ENCODE results near the gene FGF1. TPM values are rescaled to one million over a fixed set of nuclear protein-coding genes. Genes with fewer than 3 reads are reported as not detected.

Gene FGF1
- total RNA-seq, 2 experiments from 2014 or later, result not detected

- Mint-ChIP-seq H3K4me1 (ENCODE audit: low read depth) (peaks cover 8% of the 10 kb centered on the region), H3K9me3 (no peaks in the 10 kb centered on the region), H3K36me3 (ENCODE audit: low read depth) (no peaks in the 10 kb centered on the region), H3K27me3 (peaks cover 15% of the 10 kb centered on the region), H3K27ac (no peak overlapping the region), H3K4me3 (no peak overlapping the region)
- H3K27me3 ChIP-seq (ENCODE audit: control insufficient read depth in 1 of 2, insufficient read depth in 2 of 2, low read length in 2 of 2), result peaks cover 3 to 4% of the 10 kb centered on the region in 2 experiments
- H3K4me3 ChIP-seq (ENCODE audit: low read length), result no peak overlapping the region
- no peaks in the 10 kb centered on the region for H3K36me3 ChIP-seq (ENCODE audit: insufficient read depth, low read length)
- no peak for DNase-seq
- ChIA-PET POLR2A (no interaction called here), CTCF (no interaction called here)
- no peaks in the 10 kb centered on the region for H3K9me3 ChIP-seq (ENCODE audit: control insufficient read depth in 1 of 2, insufficient read depth in 1 of 2, low read length in 2 of 2)
- intact Hi-C loops (cut with DNase I, micrococcal nuclease), result no loop called here
- no peaks in the 10 kb centered on the region for H3K4me1 ChIP-seq (ENCODE audit: insufficient read depth, low read length)
- H3K27ac ChIP-seq (ENCODE audit: low read depth in 1 of 2, low read length in 2 of 2), result no peak overlapping the region
- no peak for ATAC-seq (ENCODE audit: poor library complexity)
- no peak for TF ChIP-seq CTCF (IDR thresholded peaks at IDR 0.05)
Measured at GRCh38 chr5:142653321-142653720, 32.6 kb downstream of the FGF1 start.

DNA sequence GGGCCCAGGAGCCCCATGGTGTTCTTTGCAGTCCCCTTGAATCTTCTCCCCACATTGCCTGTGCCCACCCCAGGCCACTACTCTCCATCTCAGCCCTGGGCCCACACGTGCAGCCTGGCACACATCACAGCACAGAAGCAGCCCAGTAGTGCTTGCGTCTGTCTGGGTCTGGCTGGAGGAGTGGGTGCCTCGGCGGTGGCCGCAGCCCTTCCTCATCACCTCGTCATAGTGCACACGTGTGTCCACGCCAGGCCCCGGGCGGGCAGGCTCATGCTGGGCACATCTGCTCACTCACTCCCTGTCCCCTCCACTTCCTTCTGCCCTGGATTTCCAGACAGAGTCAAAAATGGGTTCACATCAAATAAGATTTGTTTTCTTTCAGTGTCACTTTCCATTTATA, 33.3 kb downstream of the FGF1 start:
- Mint-ChIP-seq H3K27me3 (peaks cover 15% of the 10 kb centered on the region), H3K4me1 (ENCODE audit: low read depth) (peaks cover 8% of the 10 kb centered on the region), H3K9me3 (no peaks in the 10 kb centered on the region), H3K4me3 (no peak overlapping the region), H3K36me3 (ENCODE audit: low read depth) (no peaks in the 10 kb centered on the region), H3K27ac (no peak overlapping the region)
- no peaks in the 10 kb centered on the region for H3K4me1 ChIP-seq (ENCODE audit: insufficient read depth, low read length)
- ATAC-seq (ENCODE audit: poor library complexity), result no peak
- H3K27me3 ChIP-seq (ENCODE audit: control insufficient read depth in 1 of 2, insufficient read depth in 2 of 2, low read length in 2 of 2), result peaks cover 3 to 4% of the 10 kb centered on the region in 2 experiments
- no peaks in the 10 kb centered on the region for H3K36me3 ChIP-seq (ENCODE audit: insufficient read depth, low read length)
- no peaks in the 10 kb centered on the region for H3K9me3 ChIP-seq (ENCODE audit: control insufficient read depth in 1 of 2, insufficient read depth in 1 of 2, low read length in 2 of 2)
- no peak overlapping the region for H3K4me3 ChIP-seq (ENCODE audit: low read length)
- ChIA-PET POLR2A (no interaction called here), CTCF (no interaction called here)
- no peak overlapping the region for H3K27ac ChIP-seq (ENCODE audit: low read depth in 1 of 2, low read length in 2 of 2)
- intact Hi-C loops (cut with DNase I, micrococcal nuclease), result no loop called here
- TF ChIP-seq CTCF (IDR thresholded peaks at IDR 0.05), result no peak
- DNase-seq, result no peak

GRCh38 chr5:142650881-142651280, 35.0 kb downstream of the FGF1 start:
- POLR2A ChIA-PET, result no interaction called here
- H3K4me3 ChIP-seq (ENCODE audit: low read length), result no peak overlapping the region
- ATAC-seq (ENCODE audit: poor library complexity) (no peak), DNase-seq (no peak)
- Mint-ChIP-seq H3K27me3 (peaks cover 12% of the 10 kb centered on the region), H3K9me3 (no peaks in the 10 kb centered on the region), H3K4me3 (no peak overlapping the region), H3K36me3 (ENCODE audit: low read depth) (no peaks in the 10 kb centered on the region), H3K4me1 (ENCODE audit: low read depth) (peaks cover 5% of the 10 kb centered on the region), H3K27ac (no peak overlapping the region)
- no peak for TF ChIP-seq CTCF (IDR thresholded peaks at IDR 0.05)
- no peaks in the 10 kb centered on the region for H3K36me3 ChIP-seq (ENCODE audit: insufficient read depth, low read length)
- no peak overlapping the region for H3K27ac ChIP-seq (ENCODE audit: low read depth in 1 of 2, low read length in 2 of 2)
- H3K27me3 ChIP-seq (ENCODE audit: control insufficient read depth in 1 of 2, insufficient read depth in 2 of 2, low read length in 2 of 2), result peaks cover 3 to 4% of the 10 kb centered on the region in 2 experiments
- H3K4me1 ChIP-seq (ENCODE audit: insufficient read depth, low read length), result no peaks in the 10 kb centered on the region
- no peaks in the 10 kb centered on the region for H3K9me3 ChIP-seq (ENCODE audit: control insufficient read depth in 1 of 2, insufficient read depth in 1 of 2, low read length in 2 of 2)
- CTCF ChIA-PET, result no interaction called here
- intact Hi-C loops (cut with DNase I, micrococcal nuclease), result no loop called here
